ENCODE results near the gene SHANK3. TPM values are rescaled to one million over a fixed set of nuclear protein-coding genes. Genes with fewer than 3 reads are reported as not detected.

The SHANK3 gene
- total and polyA plus RNA-seq, 4 donors = 1.1 to 10.0 (median 5.8) TPM

DNA sequence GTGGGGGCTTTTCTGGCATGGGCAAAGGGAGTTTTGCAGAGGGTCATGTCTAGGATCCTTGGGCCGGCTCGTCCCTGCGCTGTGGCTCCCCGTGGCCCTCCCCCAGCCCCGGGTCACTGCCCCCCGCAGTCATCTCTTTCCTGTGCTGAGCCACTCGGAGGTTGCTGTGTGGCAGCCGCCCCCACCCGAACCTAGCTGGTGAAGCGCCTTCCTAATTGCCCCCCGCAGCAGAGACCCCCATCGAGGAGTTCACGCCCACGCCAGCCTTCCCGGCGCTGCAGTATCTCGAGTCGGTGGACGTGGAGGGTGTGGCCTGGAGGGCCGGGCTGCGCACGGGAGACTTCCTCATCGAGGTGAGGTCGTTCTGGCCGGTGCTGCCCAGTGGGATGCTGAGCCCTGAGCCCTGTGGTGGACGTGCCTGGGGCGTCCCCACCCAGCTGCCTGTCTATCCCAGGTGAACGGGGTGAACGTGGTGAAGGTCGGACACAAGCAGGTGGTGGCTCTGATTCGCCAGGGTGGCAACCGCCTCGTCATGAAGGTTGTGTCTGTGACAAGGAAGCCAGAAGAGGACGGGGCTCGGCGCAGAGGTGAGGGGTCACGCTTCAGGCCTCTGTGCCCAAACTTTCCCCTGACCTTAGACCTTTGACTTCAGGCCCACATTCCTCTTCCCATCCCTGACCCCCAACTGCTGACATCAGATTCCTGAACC, 32.0 kb downstream of the SHANK3 start:
- Histone ChIP-seq H3K4me3 (ENCODE audit: low read depth in 1 of 3, low read length in 3 of 3) (no peak overlapping the region), H3K4me1 (ENCODE audit: control insufficient read depth in 4 of 4, insufficient read depth in 4 of 4, low read length in 3 of 4) (peaks cover 9 to 57% (median 37%) of the 10 kb centered on the region in 4 donors), H3K27me3 (ENCODE audit: control insufficient read depth in 4 of 4, insufficient read depth in 4 of 4, low read length in 3 of 4) (no peaks in the 10 kb centered on the region), H3K9ac (ENCODE audit: low read depth in 1 of 2, low read length in 2 of 2) (no peak overlapping the region), H3K36me3 (ENCODE audit: control insufficient read depth in 4 of 4, insufficient read depth in 3 of 4, low read depth in 1 of 4, low read length in 3 of 4) (peaks cover 0 to 15% (median 7%) of the 10 kb centered on the region in 4 donors), H3K27ac (ENCODE audit: low read depth in 1 of 2, low read length in 2 of 2) (peak overlapping the region in 1 of 2 donors; percentile 21), H3K9me3 (ENCODE audit: control insufficient read depth in 4 of 4, low read length in 3 of 4) (no peaks in the 10 kb centered on the region)
- TF ChIP-seq NR2F2 (IDR thresholded peaks at IDR 0.05) = no peak
- TF ChIP-seq FOXA2 (IDR thresholded peaks at IDR 0.05) = no peak
- no peak for TF ChIP-seq GABPA (IDR thresholded peaks at IDR 0.05 in 1 of 2, conservative IDR thresholded peaks at IDR 0.05 in 1 of 2)
- no peak for TF ChIP-seq YY1 (IDR thresholded peaks at IDR 0.05)
- TF ChIP-seq HNF4G (IDR thresholded peaks at IDR 0.05) = no peak
- TF ChIP-seq, protein P1, sequence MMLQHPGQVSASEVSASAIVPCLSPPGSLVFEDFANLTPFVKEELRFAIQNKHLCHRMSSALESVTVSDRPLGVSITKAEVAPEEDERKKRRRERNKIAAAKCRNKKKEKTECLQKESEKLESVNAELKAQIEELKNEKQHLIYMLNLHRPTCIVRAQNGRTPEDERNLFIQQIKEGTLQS (IDR thresholded peaks at IDR 0.05) = no peak
- TF ChIP-seq HNF4A (conservative IDR thresholded peaks at IDR 0.05) = no peak
- TF ChIP-seq FOXA1 (IDR thresholded peaks at IDR 0.05) = no peak
- TF ChIP-seq, protein P2, sequence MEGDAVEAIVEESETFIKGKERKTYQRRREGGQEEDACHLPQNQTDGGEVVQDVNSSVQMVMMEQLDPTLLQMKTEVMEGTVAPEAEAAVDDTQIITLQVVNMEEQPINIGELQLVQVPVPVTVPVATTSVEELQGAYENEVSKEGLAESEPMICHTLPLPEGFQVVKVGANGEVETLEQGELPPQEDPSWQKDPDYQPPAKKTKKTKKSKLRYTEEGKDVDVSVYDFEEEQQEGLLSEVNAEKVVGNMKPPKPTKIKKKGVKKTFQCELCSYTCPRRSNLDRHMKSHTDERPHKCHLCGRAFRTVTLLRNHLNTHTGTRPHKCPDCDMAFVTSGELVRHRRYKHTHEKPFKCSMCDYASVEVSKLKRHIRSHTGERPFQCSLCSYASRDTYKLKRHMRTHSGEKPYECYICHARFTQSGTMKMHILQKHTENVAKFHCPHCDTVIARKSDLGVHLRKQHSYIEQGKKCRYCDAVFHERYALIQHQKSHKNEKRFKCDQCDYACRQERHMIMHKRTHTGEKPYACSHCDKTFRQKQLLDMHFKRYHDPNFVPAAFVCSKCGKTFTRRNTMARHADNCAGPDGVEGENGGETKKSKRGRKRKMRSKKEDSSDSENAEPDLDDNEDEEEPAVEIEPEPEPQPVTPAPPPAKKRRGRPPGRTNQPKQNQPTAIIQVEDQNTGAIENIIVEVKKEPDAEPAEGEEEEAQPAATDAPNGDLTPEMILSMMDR (IDR thresholded peaks at IDR 0.05; ENCODE audit: low read depth, low read length, missing input control) = no peak
- no peak for TF ChIP-seq RXRA (IDR thresholded peaks at IDR 0.05)
- TF ChIP-seq RAD21 (IDR thresholded peaks at IDR 0.05) = no peak
- TF ChIP-seq TAF1 (conservative IDR thresholded peaks at IDR 0.05) = no peak
- TF ChIP-seq, protein P3, sequence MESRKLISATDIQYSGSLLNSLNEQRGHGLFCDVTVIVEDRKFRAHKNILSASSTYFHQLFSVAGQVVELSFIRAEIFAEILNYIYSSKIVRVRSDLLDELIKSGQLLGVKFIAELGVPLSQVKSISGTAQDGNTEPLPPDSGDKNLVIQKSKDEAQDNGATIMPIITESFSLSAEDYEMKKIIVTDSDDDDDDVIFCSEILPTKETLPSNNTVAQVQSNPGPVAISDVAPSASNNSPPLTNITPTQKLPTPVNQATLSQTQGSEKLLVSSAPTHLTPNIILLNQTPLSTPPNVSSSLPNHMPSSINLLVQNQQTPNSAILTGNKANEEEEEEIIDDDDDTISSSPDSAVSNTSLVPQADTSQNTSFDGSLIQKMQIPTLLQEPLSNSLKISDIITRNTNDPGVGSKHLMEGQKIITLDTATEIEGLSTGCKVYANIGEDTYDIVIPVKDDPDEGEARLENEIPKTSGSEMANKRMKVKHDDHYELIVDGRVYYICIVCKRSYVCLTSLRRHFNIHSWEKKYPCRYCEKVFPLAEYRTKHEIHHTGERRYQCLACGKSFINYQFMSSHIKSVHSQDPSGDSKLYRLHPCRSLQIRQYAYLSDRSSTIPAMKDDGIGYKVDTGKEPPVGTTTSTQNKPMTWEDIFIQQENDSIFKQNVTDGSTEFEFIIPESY (IDR thresholded peaks at IDR 0.05) = no peak
- no peak for TF ChIP-seq JUND (IDR thresholded peaks at IDR 0.05)
- no peak for TF ChIP-seq EGR1 (IDR thresholded peaks at IDR 0.05; ENCODE audit: low read depth in 2 of 2)
- TF ChIP-seq, protein P4, sequence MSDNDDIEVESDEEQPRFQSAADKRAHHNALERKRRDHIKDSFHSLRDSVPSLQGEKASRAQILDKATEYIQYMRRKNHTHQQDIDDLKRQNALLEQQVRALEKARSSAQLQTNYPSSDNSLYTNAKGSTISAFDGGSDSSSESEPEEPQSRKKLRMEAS (IDR thresholded peaks at IDR 0.05) = no peak
- TF ChIP-seq SP1 (IDR thresholded peaks at IDR 0.05) = no peak
- TF ChIP-seq, protein P5, sequence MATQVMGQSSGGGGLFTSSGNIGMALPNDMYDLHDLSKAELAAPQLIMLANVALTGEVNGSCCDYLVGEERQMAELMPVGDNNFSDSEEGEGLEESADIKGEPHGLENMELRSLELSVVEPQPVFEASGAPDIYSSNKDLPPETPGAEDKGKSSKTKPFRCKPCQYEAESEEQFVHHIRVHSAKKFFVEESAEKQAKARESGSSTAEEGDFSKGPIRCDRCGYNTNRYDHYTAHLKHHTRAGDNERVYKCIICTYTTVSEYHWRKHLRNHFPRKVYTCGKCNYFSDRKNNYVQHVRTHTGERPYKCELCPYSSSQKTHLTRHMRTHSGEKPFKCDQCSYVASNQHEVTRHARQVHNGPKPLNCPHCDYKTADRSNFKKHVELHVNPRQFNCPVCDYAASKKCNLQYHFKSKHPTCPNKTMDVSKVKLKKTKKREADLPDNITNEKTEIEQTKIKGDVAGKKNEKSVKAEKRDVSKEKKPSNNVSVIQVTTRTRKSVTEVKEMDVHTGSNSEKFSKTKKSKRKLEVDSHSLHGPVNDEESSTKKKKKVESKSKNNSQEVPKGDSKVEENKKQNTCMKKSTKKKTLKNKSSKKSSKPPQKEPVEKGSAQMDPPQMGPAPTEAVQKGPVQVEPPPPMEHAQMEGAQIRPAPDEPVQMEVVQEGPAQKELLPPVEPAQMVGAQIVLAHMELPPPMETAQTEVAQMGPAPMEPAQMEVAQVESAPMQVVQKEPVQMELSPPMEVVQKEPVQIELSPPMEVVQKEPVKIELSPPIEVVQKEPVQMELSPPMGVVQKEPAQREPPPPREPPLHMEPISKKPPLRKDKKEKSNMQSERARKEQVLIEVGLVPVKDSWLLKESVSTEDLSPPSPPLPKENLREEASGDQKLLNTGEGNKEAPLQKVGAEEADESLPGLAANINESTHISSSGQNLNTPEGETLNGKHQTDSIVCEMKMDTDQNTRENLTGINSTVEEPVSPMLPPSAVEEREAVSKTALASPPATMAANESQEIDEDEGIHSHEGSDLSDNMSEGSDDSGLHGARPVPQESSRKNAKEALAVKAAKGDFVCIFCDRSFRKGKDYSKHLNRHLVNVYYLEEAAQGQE (IDR thresholded peaks at IDR 0.05) = no peak
- 85% methylated on average over 37 of the region's 37 CpGs for WGBS
- no peak for DNase-seq (ENCODE audit: low spot score)

Measured in liver (tissue), 9 donors.